Fibroblast of lung (primary cell): ENCODE measurements around the gene RTP2. TPM values are rescaled to one million over a fixed set of nuclear protein-coding genes. Genes with fewer than 3 reads are reported as not detected.

Experiments
- DNase-seq, 2 donors: peaks; one replicate each; pipeline versions ENCODE4 v3.0.0 to v3.0.0-alpha.2; 2010; ENCODE audit warnings: low read depth in 2 of 2
- H2AFZ ChIP-seq: 2 replicates; pipeline ENCODE4 v1.5.1; 2012; ENCODE audit warnings: low read length, control low read depth, inconsistent platforms
- H3K27ac ChIP-seq: 2 replicates; pipeline ENCODE4 v1.5.1; 2011; ENCODE audit warnings: low read length, control low read depth; ENCODE audit not compliant: insufficient read depth
- H3K27me3 ChIP-seq: 2 replicates; pipeline ENCODE4 v1.5.1; 2011; ENCODE audit warnings: mild to moderate bottlenecking, low read length; ENCODE audit not compliant: control insufficient read depth, insufficient read depth
- H3K36me3 ChIP-seq: 2 replicates; pipeline ENCODE4 v1.5.1; 2011; ENCODE audit warnings: low read length; ENCODE audit not compliant: control insufficient read depth, insufficient read depth
- H3K4me1 ChIP-seq: 2 replicates; pipeline ENCODE4 v1.5.1; 2011; ENCODE audit warnings: low read length; ENCODE audit not compliant: control insufficient read depth, insufficient read depth; ENCODE audit errors: extremely low read depth
- H3K4me2 ChIP-seq: 2 replicates; pipeline ENCODE4 v1.5.1; 2011; ENCODE audit warnings: low read length, control low read depth; ENCODE audit not compliant: insufficient read depth; ENCODE audit errors: extremely low read depth
- H3K4me3 ChIP-seq, 4 experiments: fragments of 200-600 bp in 1 of 4; sonication (generic) in 1 of 4; replicated peaks in 1 of 4; 2 replicates each; pipeline ENCODE4 v1.5.1; 2011 to 2016; ENCODE audit warnings: low read length in 4 of 4, low read depth in 3 of 4, mild to moderate bottlenecking in 3 of 4, control low read depth in 2 of 4, inconsistent platforms in 1 of 4, mixed read lengths in 1 of 4; ENCODE audit not compliant: insufficient read depth in 1 of 4; ENCODE audit errors: control extremely low read depth in 1 of 4
- H3K79me2 ChIP-seq: 2 replicates; pipeline ENCODE4 v1.5.1; 2012; ENCODE audit warnings: mild to moderate bottlenecking, low read length, inconsistent platforms; ENCODE audit not compliant: control insufficient read depth, insufficient read depth
- H3K9ac ChIP-seq: 2 replicates; pipeline ENCODE4 v1.5.1; 2011; ENCODE audit warnings: mild to moderate bottlenecking, low read length, control low read depth; ENCODE audit not compliant: insufficient read depth
- H3K9me3 ChIP-seq: 2 replicates; pipeline ENCODE4 v1.5.1; 2012; ENCODE audit warnings: low read depth, low read length; ENCODE audit not compliant: control insufficient read depth, insufficient read depth
- H4K20me1 ChIP-seq: 2 replicates; pipeline ENCODE4 v1.5.1; 2011; ENCODE audit warnings: low read length; ENCODE audit not compliant: control insufficient read depth, insufficient read depth; ENCODE audit errors: extremely low read depth
- EZH2 ChIP-seq: IDR thresholded peaks from 2 replicates; pipeline ENCODE4 v1.5.1; 2012; ENCODE audit warnings: low read length, control low read depth, mild to moderate bottlenecking; ENCODE audit errors: missing control alignments
- polyA plus RNA-seq, 2 donors: library from polyadenylated mRNA; depleted of rRNA in 1 of 2; stranded (reverse) in 1 of 2; unstranded in 1 of 2; fragments of >200 nt; gene quantifications; 2 replicates each; pipeline ENCODE4 v1.2.1, GENCODE V29; 2011 to 2012; ENCODE audit warnings: missing spikeins in 1 of 2
- total RNA-seq: library from RNA; depleted of rRNA; stranded (reverse); fragments of >200 nt; gene quantifications from 2 replicates; pipeline ENCODE4 v1.2.1, GENCODE V29; 2014
- TF ChIP-seq, protein P1 (sequence below), 2 donors: IDR thresholded peaks in 1 of 2; conservative IDR thresholded peaks in 1 of 2; 1 replicate in 1 of 2; 2 replicates in 1 of 2; pipeline ENCODE4 v1.5.1; 2011 to 2012; ENCODE audit warnings: low read length in 2 of 2, control low read depth in 1 of 2, inconsistent platforms in 1 of 2, low read depth in 1 of 2, mild to moderate bottlenecking in 1 of 2

The RTP2 gene
- total and polyA plus RNA-seq, 2 donors (not counting 1 experiment from before 2014, with no cell fraction given), result not detected

- H3K79me2 ChIP-seq, result no peaks in the 10 kb centered on the region
- no peaks in the 10 kb centered on the region for H3K4me1 ChIP-seq
- no peak overlapping the region for H2AFZ ChIP-seq
- no peak overlapping the region for H3K9ac ChIP-seq
- no peak overlapping the region for H3K4me2 ChIP-seq
- no peaks in the 10 kb centered on the region for H3K27me3 ChIP-seq
- H4K20me1 ChIP-seq, result no peaks in the 10 kb centered on the region
- H3K9me3 ChIP-seq, result no peaks in the 10 kb centered on the region
- TF ChIP-seq, protein P1, sequence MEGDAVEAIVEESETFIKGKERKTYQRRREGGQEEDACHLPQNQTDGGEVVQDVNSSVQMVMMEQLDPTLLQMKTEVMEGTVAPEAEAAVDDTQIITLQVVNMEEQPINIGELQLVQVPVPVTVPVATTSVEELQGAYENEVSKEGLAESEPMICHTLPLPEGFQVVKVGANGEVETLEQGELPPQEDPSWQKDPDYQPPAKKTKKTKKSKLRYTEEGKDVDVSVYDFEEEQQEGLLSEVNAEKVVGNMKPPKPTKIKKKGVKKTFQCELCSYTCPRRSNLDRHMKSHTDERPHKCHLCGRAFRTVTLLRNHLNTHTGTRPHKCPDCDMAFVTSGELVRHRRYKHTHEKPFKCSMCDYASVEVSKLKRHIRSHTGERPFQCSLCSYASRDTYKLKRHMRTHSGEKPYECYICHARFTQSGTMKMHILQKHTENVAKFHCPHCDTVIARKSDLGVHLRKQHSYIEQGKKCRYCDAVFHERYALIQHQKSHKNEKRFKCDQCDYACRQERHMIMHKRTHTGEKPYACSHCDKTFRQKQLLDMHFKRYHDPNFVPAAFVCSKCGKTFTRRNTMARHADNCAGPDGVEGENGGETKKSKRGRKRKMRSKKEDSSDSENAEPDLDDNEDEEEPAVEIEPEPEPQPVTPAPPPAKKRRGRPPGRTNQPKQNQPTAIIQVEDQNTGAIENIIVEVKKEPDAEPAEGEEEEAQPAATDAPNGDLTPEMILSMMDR (conservative IDR thresholded peaks at IDR 0.05 in 1 of 2, IDR thresholded peaks at IDR 0.05 in 1 of 2; ENCODE audit: low read depth in 1 of 2, low read length in 2 of 2), result no peak
- TF ChIP-seq EZH2, result no peak
- no peak for DNase-seq
- no peak overlapping the region for H3K4me3 ChIP-seq
- H3K27ac ChIP-seq, result no peak overlapping the region
- peaks cover 20% of the 10 kb centered on the region for H3K36me3 ChIP-seq
Measured at GRCh38 chr3:187722206-187722612, 19.9 kb upstream of the RTP2 start.

DNA sequence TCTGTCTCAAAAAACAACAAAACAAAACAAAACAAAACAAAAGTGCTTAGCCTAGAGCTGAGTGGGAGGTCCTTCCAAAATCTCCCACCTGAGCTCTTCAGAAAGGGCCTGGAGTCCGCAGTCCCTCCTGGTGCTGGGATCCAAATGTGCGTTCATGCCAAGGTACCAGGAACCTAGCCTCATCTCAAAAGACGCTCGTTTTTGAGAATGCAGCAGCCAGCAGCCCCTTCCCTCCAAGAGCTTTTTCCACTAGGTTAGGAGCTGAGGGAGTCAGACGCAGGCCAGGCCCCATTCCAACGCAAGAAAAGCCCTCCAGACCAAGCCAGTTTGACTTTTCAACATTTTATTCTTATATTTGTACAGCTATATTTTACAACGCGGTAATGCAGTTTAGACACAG, 18.7 kb upstream of the RTP2 start:
- H3K36me3 ChIP-seq, result peaks cover 20% of the 10 kb centered on the region
- H2AFZ ChIP-seq, result no peak overlapping the region
- H3K79me2 ChIP-seq, result no peaks in the 10 kb centered on the region
- H3K27me3 ChIP-seq, result no peaks in the 10 kb centered on the region
- no peaks in the 10 kb centered on the region for H3K4me1 ChIP-seq
- no peak overlapping the region for H3K9ac ChIP-seq
- TF ChIP-seq, protein P1 (conservative IDR thresholded peaks at IDR 0.05 in 1 of 2, IDR thresholded peaks at IDR 0.05 in 1 of 2; ENCODE audit: low read depth in 1 of 2, low read length in 2 of 2), result no peak
- no peak for TF ChIP-seq EZH2
- no peaks in the 10 kb centered on the region for H3K9me3 ChIP-seq
- no peak overlapping the region for H3K27ac ChIP-seq
- H4K20me1 ChIP-seq, result no peaks in the 10 kb centered on the region
- no peak for DNase-seq
- H3K4me2 ChIP-seq, result no peak overlapping the region
- H3K4me3 ChIP-seq, result no peak overlapping the region

- DNase-seq, result no peak
- Histone ChIP-seq H3K9ac (no peak overlapping the region), H3K27me3 (no peaks in the 10 kb centered on the region), H2AFZ (no peak overlapping the region), H3K4me1 (no peaks in the 10 kb centered on the region), H3K27ac (no peak overlapping the region), H3K36me3 (peaks cover 19% of the 10 kb centered on the region), H3K9me3 (no peaks in the 10 kb centered on the region), H3K4me2 (no peak overlapping the region), H3K79me2 (no peaks in the 10 kb centered on the region), H4K20me1 (no peaks in the 10 kb centered on the region), H3K4me3 (no peak overlapping the region)
- TF ChIP-seq EZH2, result no peak
- TF ChIP-seq, protein P1 (conservative IDR thresholded peaks at IDR 0.05 in 1 of 2, IDR thresholded peaks at IDR 0.05 in 1 of 2; ENCODE audit: low read depth in 1 of 2, low read length in 2 of 2), result no peak
Measured at GRCh38 chr3:187720337-187720670, 17.9 kb upstream of the RTP2 start.
